Measurements from ENCODE around the gene STMN3.

Gene STMN3

DNA sequence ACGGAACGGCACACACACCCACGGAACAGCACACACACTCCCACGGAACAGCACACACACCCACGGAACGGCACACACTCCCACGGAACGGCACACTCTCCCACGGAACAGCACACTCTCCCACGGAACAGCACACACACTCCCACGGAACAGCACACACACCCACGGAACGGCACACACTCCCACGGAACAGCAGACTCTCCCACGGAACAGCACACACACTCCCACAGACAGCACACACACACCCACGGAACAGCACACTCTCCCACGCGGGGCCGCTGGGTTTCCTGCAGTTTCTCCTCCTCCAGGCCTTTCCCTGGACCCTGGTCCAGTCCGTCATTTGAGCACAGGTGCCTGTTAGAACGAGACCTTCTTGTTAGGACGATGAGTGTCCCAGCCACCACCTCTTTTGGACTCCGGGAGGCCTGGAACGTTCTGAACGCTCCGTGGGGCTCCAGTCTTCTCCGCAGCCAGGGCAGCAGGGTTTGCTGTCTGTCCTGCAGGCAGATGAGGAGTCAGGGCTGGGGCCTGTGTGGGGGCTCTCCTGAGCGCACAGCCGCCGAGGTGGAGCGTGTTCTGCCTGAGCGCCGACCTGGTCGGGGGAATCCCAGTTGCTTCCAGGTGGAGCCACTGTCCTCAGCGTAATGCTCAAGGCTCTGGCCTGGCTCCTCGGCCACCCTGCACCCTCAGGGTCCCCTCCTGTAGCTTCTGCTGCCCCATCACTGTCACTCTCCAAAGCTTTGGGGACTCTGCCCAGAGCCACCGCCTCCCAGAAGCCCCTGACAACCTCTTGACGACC is 25.6 kb upstream of the STMN3 start:
- H3K27ac ChIP-seq (ENCODE audit: low read depth, low read length): no peak overlapping the region
- WGBS (ENCODE audit: extremely low coverage, insufficient coverage, low lambda C conversion rate): no CpG with 5 or more reads among the region's 38 CpGs
- no peak overlapping the region for H2BK5ac ChIP-seq (ENCODE audit: low read length)
- no peak overlapping the region for H3K23ac ChIP-seq (ENCODE audit: low read length)
- H3K18ac ChIP-seq (ENCODE audit: low read length): no peak overlapping the region
- no peak overlapping the region for H2BK15ac ChIP-seq (replicated peaks; ENCODE audit: low read depth)
- H4K8ac ChIP-seq (ENCODE audit: low read depth, low read length): no peak overlapping the region
- no peaks in the 10 kb centered on the region for H3K27me3 ChIP-seq (ENCODE audit: insufficient read depth, low read length, poor library complexity)
- peaks cover 1% of the 10 kb centered on the region for H3K36me3 ChIP-seq (ENCODE audit: control insufficient read depth, insufficient read depth, low read length)
- H3K4me2 ChIP-seq (ENCODE audit: low read length): no peak overlapping the region
- no peak overlapping the region for H3K4ac ChIP-seq (ENCODE audit: low read depth, low read length)
- H4K5ac ChIP-seq (ENCODE audit: low read length): no peak overlapping the region
- no peaks in the 10 kb centered on the region for H3K4me1 ChIP-seq (ENCODE audit: control insufficient read depth, low read depth, low read length)
- no peak overlapping the region for H2AK5ac ChIP-seq (ENCODE audit: low read length)
- no peaks in the 10 kb centered on the region for H3K79me1 ChIP-seq (ENCODE audit: low read length)
- no peak overlapping the region for H3K9ac ChIP-seq (ENCODE audit: low read length)
- no peaks in the 10 kb centered on the region for H3K79me2 ChIP-seq (ENCODE audit: control insufficient read depth, insufficient read depth, low read length)
- no peak overlapping the region for H2BK120ac ChIP-seq (ENCODE audit: low read depth, low read length)
- no peak overlapping the region for H3K4me3 ChIP-seq (ENCODE audit: low read length)
- no peak overlapping the region for H3K56ac ChIP-seq (ENCODE audit: low read length)
- DNase-seq: no peak

DNA sequence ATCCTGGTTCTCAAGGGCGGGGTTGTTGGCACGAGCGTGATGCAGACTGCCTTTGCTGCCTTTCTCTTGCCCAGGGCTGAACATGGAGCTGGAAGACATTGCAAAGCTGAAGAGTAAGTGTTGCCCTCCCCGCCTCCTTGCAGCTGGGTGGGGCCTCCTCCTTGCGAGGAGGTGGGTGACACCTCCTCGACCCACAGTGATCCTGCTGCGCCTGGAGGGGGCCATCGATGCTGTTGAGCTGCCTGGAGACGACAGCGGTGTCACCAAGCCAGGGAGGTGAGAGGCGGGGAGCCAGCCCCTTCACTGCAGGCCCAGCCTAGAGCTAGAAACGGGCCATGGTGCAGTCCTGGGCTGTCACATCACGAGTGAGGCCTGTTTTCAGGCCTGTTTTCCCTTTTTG is 24.8 kb upstream of the STMN3 start:
- no CpG with 5 or more reads among the region's 13 CpGs for WGBS (ENCODE audit: extremely low coverage, insufficient coverage, low lambda C conversion rate)
- Histone ChIP-seq H3K9ac (ENCODE audit: low read length) (no peak overlapping the region), H3K56ac (ENCODE audit: low read length) (no peak overlapping the region), H3K79me2 (ENCODE audit: control insufficient read depth, insufficient read depth, low read length) (no peaks in the 10 kb centered on the region), H3K4ac (ENCODE audit: low read depth, low read length) (no peak overlapping the region), H3K23ac (ENCODE audit: low read length) (no peak overlapping the region), H2AK5ac (ENCODE audit: low read length) (no peak overlapping the region), H2BK120ac (ENCODE audit: low read depth, low read length) (no peak overlapping the region), H3K79me1 (ENCODE audit: low read length) (no peaks in the 10 kb centered on the region), H3K4me1 (ENCODE audit: control insufficient read depth, low read depth, low read length) (no peaks in the 10 kb centered on the region), H2BK5ac (ENCODE audit: low read length) (no peak overlapping the region), H3K18ac (ENCODE audit: low read length) (no peak overlapping the region), H3K27me3 (ENCODE audit: insufficient read depth, low read length, poor library complexity) (no peaks in the 10 kb centered on the region), H3K4me2 (ENCODE audit: low read length) (no peak overlapping the region), H4K5ac (ENCODE audit: low read length) (no peak overlapping the region), H2BK15ac (replicated peaks; ENCODE audit: low read depth) (no peak overlapping the region), H4K8ac (ENCODE audit: low read depth, low read length) (no peak overlapping the region), H3K27ac (ENCODE audit: low read depth, low read length) (no peak overlapping the region), H3K36me3 (ENCODE audit: control insufficient read depth, insufficient read depth, low read length) (peaks cover 1% of the 10 kb centered on the region), H3K4me3 (ENCODE audit: low read length) (no peak overlapping the region)
- no peak for DNase-seq

GRCh38 chr20:63675681-63676368 is 22.6 kb upstream of the STMN3 start:
- H2BK15ac ChIP-seq (replicated peaks; ENCODE audit: low read depth): no peak overlapping the region
- H3K4me1 ChIP-seq (ENCODE audit: control insufficient read depth, low read depth, low read length): no peaks in the 10 kb centered on the region
- H3K18ac ChIP-seq (ENCODE audit: low read length): no peak overlapping the region
- DNase-seq: no peak
- no peak overlapping the region for H2BK5ac ChIP-seq (ENCODE audit: low read length)
- no peak overlapping the region for H3K23ac ChIP-seq (ENCODE audit: low read length)
- H3K27ac ChIP-seq (ENCODE audit: low read depth, low read length): no peak overlapping the region
- no peak overlapping the region for H3K4me3 ChIP-seq (ENCODE audit: low read length)
- peaks cover 3% of the 10 kb centered on the region for H3K36me3 ChIP-seq (ENCODE audit: control insufficient read depth, insufficient read depth, low read length)
- no peak overlapping the region for H3K56ac ChIP-seq (ENCODE audit: low read length)
- no peak overlapping the region for H4K5ac ChIP-seq (ENCODE audit: low read length)
- H3K79me2 ChIP-seq (ENCODE audit: control insufficient read depth, insufficient read depth, low read length): no peaks in the 10 kb centered on the region
- H3K4ac ChIP-seq (ENCODE audit: low read depth, low read length): no peak overlapping the region
- H3K27me3 ChIP-seq (ENCODE audit: insufficient read depth, low read length, poor library complexity): no peaks in the 10 kb centered on the region
- H3K9ac ChIP-seq (ENCODE audit: low read length): no peak overlapping the region
- H2BK120ac ChIP-seq (ENCODE audit: low read depth, low read length): no peak overlapping the region
- no peak overlapping the region for H2AK5ac ChIP-seq (ENCODE audit: low read length)
- WGBS (ENCODE audit: extremely low coverage, insufficient coverage, low lambda C conversion rate): no CpG with 5 or more reads among the region's 20 CpGs
- no peaks in the 10 kb centered on the region for H3K79me1 ChIP-seq (ENCODE audit: low read length)
- no peak overlapping the region for H4K8ac ChIP-seq (ENCODE audit: low read depth, low read length)
- no peak overlapping the region for H3K4me2 ChIP-seq (ENCODE audit: low read length)

- Histone ChIP-seq H3K4me2 (ENCODE audit: low read length) (no peak overlapping the region), H4K5ac (ENCODE audit: low read length) (no peak overlapping the region), H3K27me3 (ENCODE audit: insufficient read depth, low read length, poor library complexity) (no peaks in the 10 kb centered on the region), H3K56ac (ENCODE audit: low read length) (no peak overlapping the region), H3K79me2 (ENCODE audit: control insufficient read depth, insufficient read depth, low read length) (no peaks in the 10 kb centered on the region), H3K23ac (ENCODE audit: low read length) (no peak overlapping the region), H3K18ac (ENCODE audit: low read length) (no peak overlapping the region), H3K4me1 (ENCODE audit: control insufficient read depth, low read depth, low read length) (no peaks in the 10 kb centered on the region), H2BK15ac (replicated peaks; ENCODE audit: low read depth) (no peak overlapping the region), H3K79me1 (ENCODE audit: low read length) (no peaks in the 10 kb centered on the region), H3K27ac (ENCODE audit: low read depth, low read length) (no peak overlapping the region), H3K9ac (ENCODE audit: low read length) (no peak overlapping the region), H3K36me3 (ENCODE audit: control insufficient read depth, insufficient read depth, low read length) (peaks cover 3% of the 10 kb centered on the region), H2BK120ac (ENCODE audit: low read depth, low read length) (no peak overlapping the region), H3K4ac (ENCODE audit: low read depth, low read length) (no peak overlapping the region), H4K8ac (ENCODE audit: low read depth, low read length) (no peak overlapping the region), H3K4me3 (ENCODE audit: low read length) (no peak overlapping the region), H2AK5ac (ENCODE audit: low read length) (no peak overlapping the region), H2BK5ac (ENCODE audit: low read length) (no peak overlapping the region)
- no CpG with 5 or more reads among the region's 14 CpGs for whole genome bisulfite sequencing (ENCODE audit: extremely low coverage, insufficient coverage, low lambda C conversion rate)
- no peak for DNase-seq
Measured at GRCh38 chr20:63673951-63674350, 20.7 kb upstream of the STMN3 start.

DNA sequence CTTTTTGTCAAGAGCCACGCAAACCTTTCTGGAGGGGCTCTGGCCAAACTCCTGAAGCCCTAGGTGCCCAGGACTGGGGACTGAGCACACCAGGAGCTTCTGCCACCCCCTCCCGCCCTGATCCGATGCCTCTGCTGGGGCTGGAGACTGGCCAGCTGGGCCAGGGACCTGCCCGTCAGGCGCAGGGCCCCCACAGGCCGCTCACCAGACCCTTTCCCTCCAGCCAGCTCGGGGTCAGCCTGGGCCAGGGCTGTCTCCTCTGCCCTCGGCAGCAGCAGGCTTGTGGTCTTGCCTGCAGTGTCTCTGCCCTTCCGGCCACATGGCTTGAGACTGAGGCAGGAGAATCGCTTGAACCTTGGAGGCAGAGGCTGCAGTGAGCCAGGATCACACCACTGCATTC is 19.4 kb upstream of the STMN3 start:
- Histone ChIP-seq H3K4me3 (ENCODE audit: low read length) (no peak overlapping the region), H4K8ac (ENCODE audit: low read depth, low read length) (no peak overlapping the region), H2AK5ac (ENCODE audit: low read length) (no peak overlapping the region), H3K36me3 (ENCODE audit: control insufficient read depth, insufficient read depth, low read length) (peaks cover 2% of the 10 kb centered on the region), H3K9ac (ENCODE audit: low read length) (no peak overlapping the region), H2BK15ac (replicated peaks; ENCODE audit: low read depth) (no peak overlapping the region), H3K79me1 (ENCODE audit: low read length) (no peaks in the 10 kb centered on the region), H3K79me2 (ENCODE audit: control insufficient read depth, insufficient read depth, low read length) (no peaks in the 10 kb centered on the region), H3K4me1 (ENCODE audit: control insufficient read depth, low read depth, low read length) (no peaks in the 10 kb centered on the region), H3K27ac (ENCODE audit: low read depth, low read length) (no peak overlapping the region), H2BK5ac (ENCODE audit: low read length) (no peak overlapping the region), H2BK120ac (ENCODE audit: low read depth, low read length) (no peak overlapping the region), H3K4me2 (ENCODE audit: low read length) (no peak overlapping the region), H4K5ac (ENCODE audit: low read length) (no peak overlapping the region), H3K18ac (ENCODE audit: low read length) (no peak overlapping the region), H3K56ac (ENCODE audit: low read length) (no peak overlapping the region), H3K27me3 (ENCODE audit: insufficient read depth, low read length, poor library complexity) (no peaks in the 10 kb centered on the region), H3K23ac (ENCODE audit: low read length) (no peak overlapping the region), H3K4ac (ENCODE audit: low read depth, low read length) (no peak overlapping the region)
- WGBS (ENCODE audit: extremely low coverage, insufficient coverage, low lambda C conversion rate): no CpG with 5 or more reads among the region's 10 CpGs
- DNase-seq: no peak

Data from mesendoderm (in vitro differentiated cells).